ENCODE measurements around the gene YIF1A. TPM values are rescaled to one million over a fixed set of nuclear protein-coding genes. Genes with fewer than 3 reads are reported as not detected.

The YIF1A gene
- polyA plus RNA-seq, 3 donors = 44.4 to 49.6 (median 45.8) TPM

DNA sequence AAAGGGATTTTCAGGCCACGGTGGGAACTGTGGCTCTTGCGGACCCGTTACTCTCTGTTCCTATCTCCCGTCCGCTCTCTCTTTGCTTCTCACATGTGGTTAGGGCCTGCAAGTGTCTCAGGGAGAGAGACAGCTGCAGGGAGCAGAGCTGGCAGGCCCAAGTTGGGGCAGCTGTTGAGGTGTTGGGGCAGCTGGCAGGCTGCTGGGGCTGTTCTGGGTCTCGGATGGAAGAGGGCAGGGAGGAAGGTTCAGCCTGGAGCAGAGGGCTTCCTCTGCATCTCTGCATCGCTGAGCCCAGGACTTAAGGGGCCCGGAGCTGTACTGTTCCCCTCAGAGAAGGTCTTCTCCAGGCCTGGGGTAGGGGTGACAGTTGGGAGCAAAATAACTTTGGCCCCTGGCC lies 13.5 kb downstream of the YIF1A start:
- DNase-seq (ENCODE audit: low read depth in 3 of 3, low spot score in 2 of 3) = no peak

DNA sequence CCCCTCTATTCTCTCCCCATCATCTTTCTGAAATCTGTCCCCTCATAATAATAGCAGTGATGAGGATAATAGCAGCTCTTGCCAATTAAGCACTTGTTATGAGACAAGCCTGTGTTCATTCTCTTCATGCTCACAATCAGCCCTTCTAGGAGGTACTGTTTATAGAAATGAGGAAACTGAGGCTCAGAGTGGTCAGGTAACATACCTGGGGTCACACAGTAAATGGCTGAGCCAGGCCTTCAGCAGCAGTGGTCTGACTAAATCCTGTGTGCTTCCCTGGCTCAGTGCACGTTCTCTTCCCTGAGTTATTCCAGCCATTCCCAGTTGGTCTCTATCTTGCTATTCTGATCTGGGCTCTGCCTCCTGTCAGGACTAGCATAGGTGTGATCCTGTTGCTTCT lies 14.7 kb downstream of the YIF1A start:
- no peak for DNase-seq (ENCODE audit: low read depth in 3 of 3, low spot score in 2 of 3)

DNA sequence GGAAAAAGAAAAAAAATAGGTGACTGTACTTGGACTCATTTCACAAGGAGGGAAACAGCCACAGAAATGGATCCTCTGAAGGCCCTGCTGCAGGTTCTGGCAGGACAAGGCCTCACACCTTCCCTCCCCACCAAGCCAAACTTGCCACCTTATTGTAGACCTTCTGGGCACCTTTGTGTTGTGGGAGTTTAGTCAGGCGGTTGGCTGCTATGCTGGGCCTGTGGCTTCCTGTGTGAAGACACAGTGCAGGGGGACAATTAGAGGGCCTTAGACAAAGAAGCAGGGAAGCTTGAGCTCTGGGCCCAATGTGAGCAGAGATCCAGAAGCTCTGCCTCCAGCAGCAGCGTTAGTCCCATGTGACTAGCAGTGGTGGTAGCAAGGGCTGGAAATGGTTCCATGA lies 16.3 kb downstream of the YIF1A start:
- DNase-seq (ENCODE audit: low read depth in 3 of 3, low spot score in 2 of 3) = no peak

DNA sequence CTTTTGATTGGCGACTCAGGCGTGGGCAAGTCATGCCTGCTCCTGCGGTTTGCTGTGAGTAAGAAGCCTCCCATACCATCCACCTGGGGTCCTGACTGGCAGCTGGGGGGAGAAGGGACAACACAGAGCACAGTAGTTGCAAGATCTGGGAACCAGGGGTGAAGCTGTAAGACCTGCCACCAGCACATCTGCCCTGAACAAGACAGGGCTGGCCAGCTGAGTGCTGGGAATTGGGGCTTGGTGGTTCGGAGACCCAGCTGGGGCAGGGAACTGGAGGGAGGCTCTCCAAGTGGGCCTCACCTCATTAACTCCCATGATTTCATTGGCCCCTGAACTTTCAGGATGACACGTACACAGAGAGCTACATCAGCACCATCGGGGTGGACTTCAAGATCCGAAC lies 17.1 kb downstream of the YIF1A start:
- no peak for DNase-seq (ENCODE audit: low read depth in 3 of 3, low spot score in 2 of 3)

DNA sequence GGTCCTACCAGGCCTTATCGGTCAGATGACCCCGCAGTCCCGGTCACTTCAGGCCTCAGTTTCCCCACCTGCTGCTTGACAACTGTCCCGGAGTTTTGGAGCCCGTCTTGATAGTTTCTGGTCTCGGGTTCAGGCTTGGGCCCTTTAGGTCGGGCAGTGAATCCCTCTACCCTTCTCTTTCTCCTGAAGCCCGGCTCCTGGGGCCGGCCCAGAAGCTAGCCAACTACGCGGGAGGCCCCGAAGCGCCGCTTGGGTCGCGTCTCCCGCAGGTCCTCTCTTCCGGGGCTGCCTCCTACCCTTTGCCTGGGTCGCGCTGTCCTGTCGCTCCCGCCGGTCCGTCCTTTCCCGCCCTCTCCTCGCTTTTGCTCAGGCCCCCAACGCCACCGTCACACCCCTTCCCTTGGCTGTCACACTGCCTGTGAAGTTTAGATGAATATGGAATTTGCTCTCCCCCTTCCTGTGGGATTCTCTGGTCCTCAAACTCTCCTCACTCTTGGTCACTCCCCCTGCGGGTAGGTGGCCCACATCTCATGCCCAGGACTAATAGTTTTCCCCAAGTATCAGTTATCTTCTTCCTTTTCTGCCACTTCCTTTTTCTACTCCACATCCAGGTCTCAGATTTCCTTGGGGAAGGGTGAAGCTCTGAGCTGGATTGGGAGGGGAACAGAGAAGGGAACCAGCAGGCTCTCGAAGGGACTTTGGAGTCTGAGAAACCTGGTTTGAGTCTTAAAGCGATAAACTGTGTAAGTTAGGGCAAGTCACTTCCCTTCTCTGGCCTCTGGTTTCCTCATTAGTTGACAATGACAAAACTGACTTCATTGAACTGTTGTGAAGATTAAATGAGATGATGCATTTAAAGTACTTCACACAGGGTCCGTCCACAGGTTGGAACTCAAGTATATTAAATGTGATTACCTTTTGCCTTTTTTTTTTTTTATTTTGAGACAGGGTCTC lies 19.7 kb downstream of the YIF1A start:
- DNase-seq (ENCODE audit: low read depth in 3 of 3, low spot score in 2 of 3) = no peak

DNA sequence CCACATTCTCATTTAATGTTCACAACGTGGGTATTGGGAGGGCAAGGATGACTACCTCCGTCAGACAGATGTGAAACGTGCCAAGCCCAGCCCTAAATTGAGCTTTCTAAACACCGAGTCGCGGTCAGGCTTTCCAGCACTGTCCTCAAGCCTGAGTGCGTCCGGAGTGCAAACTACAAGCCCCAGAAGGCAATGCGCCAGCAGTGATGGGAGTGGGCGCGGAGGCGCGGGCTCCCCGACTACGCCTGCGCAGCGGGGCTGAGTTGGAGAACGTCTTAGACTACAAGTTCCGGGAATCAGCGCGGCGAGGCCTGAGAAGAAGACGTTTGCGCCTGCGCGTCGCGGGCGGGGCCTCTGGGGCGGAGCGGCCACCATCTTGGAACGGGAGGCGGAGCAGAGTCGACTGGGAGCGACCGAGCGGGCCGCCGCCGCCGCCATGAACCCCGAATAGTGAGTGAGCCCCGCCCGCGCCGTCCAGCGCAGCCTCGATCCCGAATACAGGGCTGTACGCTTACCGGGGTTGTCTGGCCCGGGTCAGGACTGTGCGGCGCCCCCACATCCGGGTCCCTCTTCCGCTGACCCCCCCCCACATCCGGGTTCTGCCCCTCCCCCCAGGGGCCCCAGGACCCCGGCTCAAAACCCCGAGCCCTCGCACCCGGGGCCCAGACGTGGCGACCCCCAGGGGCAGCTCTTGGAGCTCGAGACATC lies 20.5 kb downstream of the YIF1A start, which contains the start of gene RAB1B:
TSS of gene RAB1B (plus strand) at position 396 of the 708 bp plus-strand sequence. CDS start at position 437, 41 bp downstream.
- DNase-seq (ENCODE audit: low read depth in 3 of 3, low spot score in 2 of 3) = peak; percentile 98 to 100 (median 100)

DNA sequence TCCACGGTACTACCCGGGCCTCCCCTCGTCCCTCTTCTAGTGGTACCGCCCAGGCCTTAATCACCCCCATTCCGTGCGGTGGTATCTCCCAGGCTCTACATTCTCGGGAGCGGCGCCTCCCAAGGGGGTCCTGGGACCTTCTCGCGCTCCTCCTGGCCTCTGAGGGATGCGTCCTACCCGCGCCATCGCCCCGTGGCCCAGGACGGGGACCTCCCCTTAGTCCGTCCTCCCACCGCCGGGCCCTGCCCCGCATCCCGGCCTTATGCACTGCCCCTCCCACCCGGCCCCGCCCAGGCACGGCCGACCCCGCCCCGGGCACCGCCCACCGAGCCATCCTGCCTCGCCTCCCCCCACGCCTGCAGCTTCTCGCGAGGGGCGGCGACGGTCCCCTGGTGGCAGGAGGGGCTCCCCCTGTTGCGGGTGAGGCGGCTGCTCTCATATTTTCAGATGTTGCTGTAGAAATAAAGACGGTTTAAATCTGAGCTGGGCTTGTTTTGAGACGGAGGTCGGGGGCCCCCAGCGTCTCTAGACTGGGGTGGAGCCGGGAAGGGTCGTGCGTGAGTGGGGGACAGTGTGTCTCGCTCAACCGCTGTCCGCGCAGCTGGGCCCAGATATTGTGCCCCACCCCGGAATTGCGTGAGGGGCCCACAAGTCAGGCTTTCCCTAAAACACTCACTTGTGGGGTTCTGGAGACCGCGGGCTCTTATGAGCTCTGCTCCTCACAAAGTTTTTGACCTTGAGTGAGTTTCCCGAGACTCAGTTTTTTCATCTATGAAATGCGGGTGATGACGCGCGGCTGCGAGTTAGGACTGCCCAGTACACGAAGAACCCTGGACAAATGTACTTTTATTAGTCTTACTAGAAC lies 21.3 kb downstream of the YIF1A start:
- peak in 2 of 3 donors; percentile 78 to 80 for DNase-seq (ENCODE audit: low read depth in 3 of 3, low spot score in 2 of 3)

DNA sequence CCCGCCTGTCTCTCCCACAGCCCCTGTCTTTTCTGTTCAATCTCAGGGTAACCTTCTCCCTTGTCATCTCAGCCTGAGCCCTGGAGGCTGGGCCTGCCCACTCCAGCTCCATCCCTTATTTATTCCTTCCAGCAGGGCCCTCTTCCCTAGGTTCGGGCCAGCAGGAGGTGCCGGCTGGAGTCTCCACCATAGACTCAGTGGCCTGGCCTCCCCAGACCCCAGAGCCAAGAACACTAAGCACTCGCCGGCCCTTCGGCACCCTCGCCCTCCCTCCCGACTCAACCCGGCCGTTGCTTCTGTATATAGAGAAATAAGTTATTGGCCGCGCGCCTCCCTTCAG lies 21.9 kb downstream of the YIF1A start:
- DNase-seq (ENCODE audit: low read depth in 3 of 3, low spot score in 2 of 3) = no peak

DNA sequence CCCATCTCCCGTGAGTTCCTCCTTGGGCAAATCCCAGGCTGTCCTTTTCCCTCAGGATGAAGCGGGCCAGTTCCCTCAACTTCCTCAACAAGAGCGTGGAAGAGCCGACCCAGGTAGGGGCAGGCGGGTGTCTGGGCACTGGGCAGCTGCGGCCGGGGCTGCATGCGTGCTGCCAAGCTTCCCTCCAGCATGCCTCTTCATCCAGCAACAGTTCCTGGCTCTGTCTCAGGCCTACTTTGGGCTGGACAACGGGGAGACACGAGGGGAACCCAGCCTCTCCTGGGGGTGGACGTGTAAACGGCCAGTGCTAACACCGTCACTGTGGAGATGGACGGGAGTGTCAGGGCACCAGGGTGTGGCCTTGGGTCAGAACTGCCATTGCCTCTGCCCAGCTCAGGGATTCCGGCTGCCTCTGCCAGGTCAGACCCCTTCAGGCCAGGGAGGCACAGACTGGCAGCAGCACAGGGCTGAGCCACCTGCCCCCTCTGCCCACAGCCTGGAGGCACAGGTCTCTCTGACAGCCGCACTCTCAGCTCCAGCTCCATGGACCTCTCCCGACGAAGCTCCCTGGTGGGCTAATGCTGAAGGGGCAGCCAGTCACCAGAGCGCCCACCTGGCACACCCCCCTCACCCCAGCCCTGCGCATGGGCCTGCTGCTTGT lies 22.4 kb downstream of the YIF1A start:
- DNase-seq (ENCODE audit: low read depth in 3 of 3, low spot score in 2 of 3) = no peak

DNA sequence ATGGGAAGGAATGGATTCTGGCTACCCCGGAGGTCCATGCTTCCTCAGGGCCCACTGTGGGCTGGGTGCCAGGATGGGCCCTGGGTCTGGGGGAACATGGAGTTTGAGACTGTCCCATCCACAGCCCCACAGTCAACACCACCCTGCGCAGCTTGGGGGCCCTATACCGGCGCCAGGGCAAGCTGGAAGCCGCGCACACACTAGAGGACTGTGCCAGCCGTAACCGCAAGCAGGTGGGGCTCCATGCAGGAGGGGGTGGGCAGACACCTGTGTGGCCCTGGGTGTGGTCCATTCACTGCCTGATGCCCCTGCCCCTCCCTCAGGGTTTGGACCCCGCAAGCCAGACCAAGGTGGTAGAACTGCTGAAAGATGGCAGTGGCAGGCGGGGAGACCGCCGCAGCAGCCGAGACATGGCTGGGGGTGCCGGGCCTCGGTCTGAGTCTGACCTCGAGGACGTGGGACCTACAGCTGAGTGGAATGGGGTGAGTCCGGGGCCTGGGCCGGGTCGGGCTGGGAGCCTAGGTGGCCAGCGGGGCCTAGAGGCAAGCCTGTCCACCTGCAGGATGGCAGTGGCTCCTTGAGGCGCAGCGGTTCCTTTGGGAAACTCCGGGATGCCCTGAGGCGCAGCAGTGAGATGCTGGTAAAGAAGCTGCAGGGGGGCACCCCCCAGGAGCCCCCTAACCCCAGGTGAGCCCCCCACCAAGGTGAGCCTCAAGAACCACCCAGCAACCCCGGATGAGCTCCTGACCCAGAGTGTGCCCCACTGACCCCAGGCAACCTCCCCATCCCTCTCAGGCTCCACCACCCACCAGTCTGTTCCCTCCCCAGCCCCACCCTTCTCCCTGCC lies 23.2 kb downstream of the YIF1A start:
- DNase-seq (ENCODE audit: low read depth in 3 of 3, low spot score in 2 of 3) = no peak

DNA sequence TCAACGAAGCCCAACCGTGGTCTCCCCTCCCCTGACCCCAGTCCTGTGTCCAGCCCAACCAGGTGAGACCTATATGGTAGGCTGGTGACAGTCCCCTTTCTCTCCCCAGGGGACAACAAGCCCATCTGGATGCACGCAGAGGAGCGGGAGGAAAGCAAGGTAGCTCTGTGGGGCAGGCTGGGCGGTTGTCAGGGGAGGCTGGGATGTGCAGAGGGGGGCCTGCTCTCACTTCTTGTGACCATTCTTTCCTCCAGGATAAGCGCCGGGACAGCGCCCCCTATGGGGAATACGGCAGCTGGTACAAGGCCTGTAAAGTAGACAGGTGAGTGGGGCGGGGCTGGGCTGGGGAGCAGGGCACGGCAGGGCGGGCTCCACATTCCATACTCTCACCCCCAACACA lies 24.0 kb downstream of the YIF1A start:
- no peak for DNase-seq (ENCODE audit: low read depth in 3 of 3, low spot score in 2 of 3)

DNA sequence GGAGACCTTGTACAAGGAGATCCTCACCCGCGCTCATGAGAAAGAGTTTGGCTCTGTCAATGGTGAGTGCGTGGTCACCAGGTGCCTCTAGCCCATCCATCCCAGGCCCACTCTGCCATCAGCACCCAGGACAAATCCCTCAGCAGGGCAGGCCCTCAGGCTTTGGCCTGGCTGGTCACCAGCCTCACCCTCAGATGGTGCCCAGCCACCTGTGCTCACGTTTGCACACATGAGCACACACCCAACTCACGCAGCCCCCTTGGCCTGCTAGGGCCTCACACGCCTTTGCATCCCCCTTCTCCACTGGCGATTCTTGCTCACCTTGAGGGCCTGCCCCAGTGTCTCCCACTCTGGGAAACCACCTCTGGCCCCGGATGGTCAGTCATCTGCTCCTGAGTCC lies 24.6 kb downstream of the YIF1A start:
- no peak for DNase-seq (ENCODE audit: low read depth in 3 of 3, low spot score in 2 of 3)

DNA sequence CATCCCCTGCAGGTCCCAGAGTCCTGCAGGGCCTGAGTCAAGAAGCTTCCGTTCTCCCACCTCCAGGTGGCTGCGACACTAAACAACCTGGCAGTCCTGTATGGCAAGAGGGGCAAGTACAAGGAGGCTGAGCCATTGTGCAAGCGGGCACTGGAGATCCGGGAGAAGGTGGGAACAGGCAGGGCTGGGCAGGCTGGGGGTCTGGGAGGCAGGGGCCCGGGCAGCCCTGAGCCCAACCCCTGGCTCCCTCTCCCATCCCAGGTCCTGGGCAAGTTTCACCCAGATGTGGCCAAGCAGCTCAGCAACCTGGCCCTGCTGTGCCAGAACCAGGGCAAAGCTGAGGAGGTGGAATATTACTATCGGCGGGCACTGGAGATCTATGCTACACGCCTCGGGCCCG lies 25.2 kb downstream of the YIF1A start:
- no peak for DNase-seq (ENCODE audit: low read depth in 3 of 3, low spot score in 2 of 3)

DNA sequence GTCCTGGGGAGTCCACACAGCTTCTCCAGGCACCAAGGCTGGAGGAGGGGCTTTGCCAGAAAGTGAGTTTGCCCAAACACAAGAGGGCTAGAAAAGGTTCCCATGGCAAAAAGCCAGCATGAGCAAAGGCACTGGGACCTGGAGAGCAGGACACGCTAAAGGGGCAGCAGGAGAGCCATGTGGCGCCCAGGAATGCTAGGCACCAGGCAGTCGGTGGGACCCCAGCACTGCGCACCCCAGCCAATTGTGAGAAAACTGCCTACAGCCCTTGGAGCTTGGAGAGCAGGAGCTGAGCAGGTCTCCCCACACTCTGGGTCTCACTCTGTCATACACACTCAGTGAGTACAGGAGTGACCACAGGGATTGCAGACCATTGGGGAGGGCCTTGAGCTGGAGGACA lies 25.7 kb downstream of the YIF1A start:
- DNase-seq (ENCODE audit: low read depth in 3 of 3, low spot score in 2 of 3) = no peak

DNA sequence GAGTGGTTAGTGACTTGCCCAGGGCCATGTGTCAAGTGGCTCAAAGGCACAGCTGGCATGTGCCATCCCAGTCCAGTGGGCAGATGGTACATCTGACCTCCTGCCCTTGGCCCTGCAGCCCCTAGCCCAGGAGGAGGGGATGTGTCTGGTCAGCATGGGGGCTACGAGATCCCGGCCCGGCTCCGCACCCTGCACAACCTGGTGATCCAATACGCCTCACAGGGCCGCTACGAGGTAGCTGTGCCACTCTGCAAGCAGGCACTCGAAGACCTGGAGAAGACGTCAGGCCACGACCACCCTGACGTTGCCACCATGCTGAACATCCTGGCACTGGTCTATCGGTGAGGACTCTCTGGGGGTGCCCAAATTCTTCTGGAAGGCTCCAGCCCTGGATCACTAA lies 26.2 kb downstream of the YIF1A start:
- DNase-seq (ENCODE audit: low read depth in 3 of 3, low spot score in 2 of 3) = no peak

DNA sequence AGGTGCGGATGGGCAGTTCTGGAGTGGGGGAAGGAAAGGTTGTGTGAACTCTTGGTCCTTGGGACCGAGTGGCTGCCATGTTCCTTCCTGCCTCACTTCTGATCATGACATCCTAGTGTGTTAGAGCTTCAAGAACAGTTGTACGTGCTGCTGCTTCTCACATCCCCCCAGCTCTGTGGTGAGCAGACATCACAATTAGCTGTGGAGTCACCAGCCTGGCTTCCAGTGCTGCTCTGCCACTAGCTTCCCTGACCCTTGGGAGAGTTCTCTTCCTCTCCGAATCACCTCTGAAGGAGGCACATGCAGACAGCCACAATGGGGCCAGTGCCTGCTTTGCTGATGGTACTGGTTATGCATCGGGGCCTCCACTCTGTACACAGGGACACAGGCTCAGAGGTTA lies 26.8 kb downstream of the YIF1A start:
- no peak for DNase-seq (ENCODE audit: low read depth in 3 of 3, low spot score in 2 of 3)

DNA sequence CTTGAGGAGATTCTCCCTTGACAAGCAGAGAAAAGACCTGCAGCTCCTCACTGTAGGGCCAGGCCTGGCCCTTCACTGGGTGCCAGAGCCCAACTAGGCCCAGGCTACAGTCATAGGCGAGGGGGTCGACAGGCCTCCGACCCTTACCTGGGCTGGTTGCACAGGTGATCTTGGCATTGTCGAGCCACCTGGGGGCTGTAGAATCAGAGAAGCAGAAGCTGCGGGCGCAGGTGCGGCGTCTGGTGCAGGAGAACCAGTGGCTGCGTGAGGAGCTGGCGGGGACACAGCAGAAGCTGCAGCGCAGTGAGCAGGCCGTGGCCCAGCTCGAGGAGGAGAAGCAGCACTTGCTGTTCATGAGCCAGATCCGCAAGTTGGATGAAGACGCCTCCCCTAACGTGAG lies 27.4 kb downstream of the YIF1A start:
- DNase-seq (ENCODE audit: low read depth in 3 of 3, low spot score in 2 of 3) = no peak

DNA sequence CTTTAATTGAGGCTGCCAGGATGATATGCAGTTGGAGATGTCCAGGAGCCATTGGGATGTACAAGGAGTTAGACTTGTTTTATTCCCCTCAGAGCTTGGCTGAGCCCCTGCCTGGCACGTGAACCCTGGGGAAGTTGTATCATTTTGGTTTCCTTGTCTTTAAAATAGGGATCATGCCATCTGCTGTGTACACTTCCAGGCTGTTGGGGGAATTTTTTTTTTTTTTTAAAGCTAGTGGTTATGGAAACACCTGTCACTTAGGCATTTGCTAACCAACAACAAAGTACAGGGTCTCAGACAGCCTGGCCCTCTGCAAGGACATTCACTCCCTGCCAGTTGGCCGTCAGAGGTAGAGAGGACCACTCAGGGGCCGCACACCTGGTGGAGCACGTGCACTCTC lies 29.0 kb downstream of the YIF1A start:
- no peak for DNase-seq (ENCODE audit: low read depth in 3 of 3, low spot score in 2 of 3)

DNA sequence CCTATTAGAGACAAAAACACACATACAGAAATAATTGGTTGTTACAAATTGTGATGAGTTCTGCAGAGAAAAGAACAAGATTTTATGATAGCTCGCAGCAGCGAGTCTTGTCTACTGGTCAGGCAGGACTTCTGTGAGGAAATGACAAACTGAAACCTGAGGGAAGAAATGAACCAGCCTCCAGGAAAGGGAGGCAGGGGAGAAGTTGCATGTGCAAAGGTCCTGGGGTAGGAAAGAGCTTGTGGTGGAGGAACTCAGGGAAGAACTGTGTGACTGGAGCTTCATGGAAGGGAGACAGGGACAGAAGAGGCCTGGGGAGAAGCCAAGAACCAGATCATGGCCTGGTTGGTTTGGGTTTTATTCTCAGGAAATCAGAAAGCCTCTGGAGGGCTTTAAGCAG lies 29.7 kb downstream of the YIF1A start:
- DNase-seq (ENCODE audit: low read depth in 3 of 3, low spot score in 2 of 3) = no peak

DNA sequence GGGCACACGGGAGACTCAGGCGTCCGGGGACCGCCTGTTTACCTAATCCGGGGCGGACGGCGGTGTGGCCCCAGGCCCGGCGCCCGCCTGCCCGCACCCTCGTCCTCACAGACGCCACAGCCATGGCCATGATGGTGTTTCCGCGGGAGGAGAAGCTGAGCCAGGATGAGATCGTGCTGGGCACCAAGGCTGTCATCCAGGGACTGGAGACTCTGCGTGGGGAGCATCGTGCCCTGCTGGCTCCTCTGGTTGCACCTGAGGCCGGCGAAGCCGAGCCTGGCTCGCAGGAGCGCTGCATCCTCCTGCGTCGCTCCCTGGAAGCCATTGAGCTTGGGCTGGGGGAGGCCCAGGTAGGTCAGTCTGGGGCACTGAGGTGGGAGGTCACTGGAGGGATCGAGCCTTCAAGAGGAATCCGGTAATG lies 30.5 kb downstream of the YIF1A start:
- DNase-seq (ENCODE audit: low read depth in 3 of 3, low spot score in 2 of 3) = no peak
